Tibial nerve (tissue), 4 donors: ENCODE measurements around the gene TOR1AIP2. TPM values are rescaled to one million over a fixed set of nuclear protein-coding genes. Genes with fewer than 3 reads are reported as not detected.
"Not testable (repeated sequence)": the region's sequence is repeated elsewhere in the genome, so short reads cannot be mapped to it uniquely, and the experiment has no call there.

Experiments
- DNase-seq, 2 donors: peaks; one replicate each; pipeline ENCODE4 v3.0.0-alpha.2; 2019; ENCODE audit warnings: low spot score in 2 of 2
- H3K27ac ChIP-seq, 4 donors: fragments of 200-600 bp; sonication (generic) in 3 of 4; one replicate each; pipeline ENCODE4 v1.5.1; 2017 to 2019; ENCODE audit warnings: mild to moderate bottlenecking in 1 of 4
- H3K27me3 ChIP-seq, 2 donors: fragments of 200-600 bp; sonication (generic) in 1 of 2; one replicate each; pipeline versions ENCODE4 v1.5.1 to v1.6.0; 2017 to 2019
- H3K36me3 ChIP-seq, 3 donors: fragments of 200-600 bp; sonication (generic); one replicate each; pipeline ENCODE4 v1.5.1; 2018 to 2019
- H3K4me1 ChIP-seq, 4 donors: fragments of 200-600 bp; sonication (generic) in 3 of 4; one replicate each; pipeline ENCODE4 v1.5.1; 2017 to 2019
- H3K4me3 ChIP-seq, 4 donors: fragments of 200-600 bp; sonication (generic) in 3 of 4; one replicate each; pipeline ENCODE4 v1.5.1; 2017 to 2019; ENCODE audit warnings: mild to moderate bottlenecking in 1 of 4, moderate library complexity in 1 of 4
- H3K9me3 ChIP-seq, 4 donors: fragments of 200-600 bp; sonication (generic) in 3 of 4; one replicate each; pipeline ENCODE4 v1.5.1; 2017 to 2019
- CTCF ChIP-seq, 5 experiments: fragments of 200-600 bp in 3 of 5; fragments of 450-650 bp in 2 of 5; sonication (generic) in 3 of 5; IDR thresholded peaks; one replicate each; pipeline ENCODE4 v1.5.1; 2016 to 2019; ENCODE audit warnings: antibody characterized with exemption in 5 of 5, mild to moderate bottlenecking in 3 of 5, moderate library complexity in 2 of 5
- EP300 ChIP-seq, 2 donors: sonication (generic); formaldehyde crosslinking; IDR thresholded peaks; one replicate each; pipeline ENCODE4 v1.6.1; 2017; ENCODE audit warnings: antibody characterized with exemption in 2 of 2, mild to moderate bottlenecking in 1 of 2
- POLR2A ChIP-seq, 2 donors: fragments of 450-650 bp; IDR thresholded peaks; one replicate each; pipeline ENCODE4 v1.6.1; 2017; ENCODE audit warnings: antibody characterized with exemption in 2 of 2, mild to moderate bottlenecking in 2 of 2, moderate library complexity in 2 of 2
- WGBS, 2 donors: methylation state at CpG; one replicate each; pipeline ENCODE4 v1.1.5; 2018; 5-methylcytosine and 5-hydroxymethylcytosine counted together
- total RNA-seq, 4 donors: library from RNA; depleted of rRNA; stranded (reverse); fragments of >200 nt; gene quantifications; one replicate each; pipeline ENCODE4 v1.1.0, GENCODE V29; 2016

The TOR1AIP2 gene
- total RNA-seq, 4 donors from 2014 or later: 55.7 to 77.5 (median 59.0) TPM

GRCh38 chr1:179808503-179808902 lies 69.1 kb downstream of the TOR1AIP2 start:
- Histone ChIP-seq H3K27me3 (no peaks in the 10 kb centered on the region), H3K9me3 (no peaks in the 10 kb centered on the region), H3K27ac (no peak overlapping the region), H3K4me1 (peaks cover 0 to 6% (median 0%) of the 10 kb centered on the region in 4 donors), H3K4me3 (no peak overlapping the region), H3K36me3 (no peaks in the 10 kb centered on the region)
- no peak for TF ChIP-seq POLR2A (IDR thresholded peaks at IDR 0.05)
- TF ChIP-seq EP300 (IDR thresholded peaks at IDR 0.05): no peak
- no peak for TF ChIP-seq CTCF (IDR thresholded peaks at IDR 0.05)
- WGBS, 2 donors: 80 to 100% methylated on average over 1 of the region's 1 CpG
- no peak for DNase-seq

- H3K9me3 ChIP-seq: no peaks in the 10 kb centered on the region
- no peak for TF ChIP-seq EP300 (IDR thresholded peaks at IDR 0.05)
- TF ChIP-seq POLR2A (IDR thresholded peaks at IDR 0.05): no peak
- TF ChIP-seq CTCF (IDR thresholded peaks at IDR 0.05): no peak
- H3K27me3 ChIP-seq: no peaks in the 10 kb centered on the region
- peaks cover 0 to 6% (median 0%) of the 10 kb centered on the region in 4 donors for H3K4me1 ChIP-seq
- no peak overlapping the region for H3K4me3 ChIP-seq
- H3K36me3 ChIP-seq: no peaks in the 10 kb centered on the region
- WGBS, 2 donors: 82 to 83% methylated on average over 10 to 11 of the region's 11 CpGs
- no peak overlapping the region for H3K27ac ChIP-seq
- DNase-seq: no peak
These were observed 69.7 kb downstream of the TOR1AIP2 start for GRCh38 chr1:179807691-179808485.

GRCh38 chr1:179807291-179807690 lies 70.3 kb downstream of the TOR1AIP2 start:
- no peak for TF ChIP-seq CTCF (IDR thresholded peaks at IDR 0.05)
- TF ChIP-seq EP300 (IDR thresholded peaks at IDR 0.05): no peak
- 86 to 88% methylated on average over 8 to 9 of the region's 9 CpGs for WGBS, 2 donors
- H3K36me3 ChIP-seq: no peaks in the 10 kb centered on the region
- peaks cover 0 to 6% (median 0%) of the 10 kb centered on the region in 4 donors for H3K4me1 ChIP-seq
- H3K27ac ChIP-seq: no peak overlapping the region
- no peak overlapping the region for H3K4me3 ChIP-seq
- no peak for DNase-seq
- no peaks in the 10 kb centered on the region for H3K27me3 ChIP-seq
- H3K9me3 ChIP-seq: no peaks in the 10 kb centered on the region

DNA sequence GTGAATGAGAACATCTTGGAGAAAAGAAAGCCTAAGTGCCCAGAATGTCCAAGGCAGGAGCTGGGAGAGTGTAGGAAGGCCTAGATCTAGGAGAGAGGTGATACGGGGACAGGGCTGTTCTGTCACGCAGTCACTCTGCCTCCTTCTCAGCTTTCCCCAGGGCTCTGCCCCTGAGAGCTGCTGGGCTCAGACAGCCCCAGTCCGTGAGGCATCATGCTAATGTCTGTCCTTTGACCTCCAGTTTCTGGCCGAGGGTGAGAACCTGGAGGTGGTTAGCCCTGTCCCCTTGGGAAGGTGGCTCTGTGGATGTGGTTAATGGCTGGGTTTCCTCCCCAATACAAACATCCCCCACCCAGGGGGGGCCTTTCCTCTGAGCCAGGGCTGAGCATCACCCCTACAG lies 71.3 kb downstream of the TOR1AIP2 start:
- peaks cover 0 to 6% (median 0%) of the 10 kb centered on the region in 4 donors for H3K4me1 ChIP-seq
- no peaks in the 10 kb centered on the region for H3K36me3 ChIP-seq
- no peaks in the 10 kb centered on the region for H3K27me3 ChIP-seq
- WGBS, 2 donors: 74 to 79% methylated on average over 4 of the region's 4 CpGs
- DNase-seq: no peak
- no peaks in the 10 kb centered on the region for H3K9me3 ChIP-seq
- H3K27ac ChIP-seq: no peak overlapping the region
- TF ChIP-seq CTCF (IDR thresholded peaks at IDR 0.05): no peak
- TF ChIP-seq POLR2A (IDR thresholded peaks at IDR 0.05): no peak
- no peak for TF ChIP-seq EP300 (IDR thresholded peaks at IDR 0.05)
- no peak overlapping the region for H3K4me3 ChIP-seq

DNA sequence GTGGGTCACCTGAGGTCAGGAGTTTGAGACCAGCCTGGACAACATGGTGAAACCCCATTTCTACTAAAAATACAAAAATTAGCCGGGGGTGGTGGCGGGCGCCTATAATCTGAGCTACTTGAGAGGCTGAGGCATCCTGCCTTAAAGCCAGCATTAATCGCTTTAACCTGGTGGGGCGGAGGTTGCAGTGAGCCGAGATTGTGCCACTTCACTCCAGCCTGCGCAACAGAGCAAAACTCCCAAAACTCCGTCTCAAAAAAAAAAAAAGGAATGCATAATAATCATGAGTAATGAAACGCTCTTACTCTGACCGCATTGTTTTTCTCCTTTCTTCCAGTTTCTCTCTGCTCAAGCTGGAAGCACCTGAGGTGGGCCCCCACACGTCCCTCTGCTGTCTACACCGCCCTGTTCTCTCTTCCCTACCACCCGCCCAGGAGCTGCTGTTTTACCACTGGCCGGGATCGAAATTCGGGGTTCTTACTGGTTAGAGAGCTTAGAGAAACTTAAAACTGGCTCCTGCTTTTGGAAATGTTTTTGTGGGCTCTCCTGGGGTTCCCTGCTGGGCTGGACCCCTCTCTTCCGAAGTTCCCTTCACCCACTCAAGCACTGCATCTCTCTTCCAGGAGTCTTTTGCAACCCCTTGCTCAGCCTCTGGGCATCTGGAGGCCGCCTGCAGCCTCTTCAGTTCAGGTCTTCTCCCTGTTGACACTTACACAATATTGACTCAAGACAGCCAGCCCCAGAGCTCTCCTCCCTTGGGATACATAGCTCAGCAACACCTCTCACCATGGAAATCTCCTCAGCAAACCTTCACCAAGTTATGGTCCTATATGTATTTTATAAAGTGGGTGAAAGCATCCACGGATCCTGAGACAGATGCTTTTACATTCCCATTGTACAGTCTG lies 72.1 kb downstream of the TOR1AIP2 start:
- TF ChIP-seq EP300 (IDR thresholded peaks at IDR 0.05) (no peak), CTCF (IDR thresholded peaks at IDR 0.05) (no peak), POLR2A (IDR thresholded peaks at IDR 0.05) (no peak)
- WGBS, 2 donors: 88 to 90% methylated on average over 19 of the region's 19 CpGs

GRCh38 chr1:179804417-179804816 lies 73.2 kb downstream of the TOR1AIP2 start:
- not testable (repeated sequence) for H3K9me3 ChIP-seq, DNase-seq, H3K27ac ChIP-seq, H3K27me3 ChIP-seq, H3K4me1 ChIP-seq, H3K36me3 ChIP-seq, H3K4me3 ChIP-seq
- 91 to 98% methylated on average over 2 of the region's 2 CpGs for WGBS, 2 donors

More for the DNA sequence above, 72.1 kb downstream of the TOR1AIP2 start:
- Histone ChIP-seq H3K36me3 (no peaks in the 10 kb centered on the region), H3K9me3 (no peaks in the 10 kb centered on the region), H3K27me3 (no peaks in the 10 kb centered on the region), H3K27ac (no peak overlapping the region), H3K4me3 (no peak overlapping the region), H3K4me1 (peaks cover 0 to 6% (median 0%) of the 10 kb centered on the region in 4 donors)
- no peak for DNase-seq
